ENCODE measurements around the gene INSL6.
"Not testable (repeated sequence)": the region's sequence is repeated elsewhere in the genome, so short reads cannot be mapped to it uniquely, and the experiment has no call there.

DNA sequence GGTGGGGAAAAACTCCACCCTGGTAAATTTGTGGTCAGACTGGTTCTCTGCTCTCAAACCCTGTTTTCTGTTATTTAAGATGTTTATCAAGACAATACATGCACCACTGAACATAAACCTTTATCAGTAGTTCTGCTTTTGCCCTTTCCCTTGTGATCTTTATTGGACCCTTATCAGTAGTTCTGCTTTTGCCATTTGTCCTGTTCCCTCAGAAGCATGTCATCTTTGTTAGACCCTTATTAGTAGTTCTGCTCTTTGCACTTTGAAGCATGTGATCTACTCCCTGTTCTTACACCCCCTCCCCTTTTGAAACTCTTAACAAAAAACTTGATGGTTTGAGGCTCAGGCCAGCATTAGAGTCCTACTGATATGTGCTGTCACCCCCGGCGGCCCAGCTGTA is 4.8 kb downstream of the INSL6 start:
- not testable (repeated sequence) for TF ChIP-seq EZH2 (IDR thresholded peaks at IDR 0.05; ENCODE audit: borderline replicate concordance, low read length)
- TF ChIP-seq, protein P1, sequence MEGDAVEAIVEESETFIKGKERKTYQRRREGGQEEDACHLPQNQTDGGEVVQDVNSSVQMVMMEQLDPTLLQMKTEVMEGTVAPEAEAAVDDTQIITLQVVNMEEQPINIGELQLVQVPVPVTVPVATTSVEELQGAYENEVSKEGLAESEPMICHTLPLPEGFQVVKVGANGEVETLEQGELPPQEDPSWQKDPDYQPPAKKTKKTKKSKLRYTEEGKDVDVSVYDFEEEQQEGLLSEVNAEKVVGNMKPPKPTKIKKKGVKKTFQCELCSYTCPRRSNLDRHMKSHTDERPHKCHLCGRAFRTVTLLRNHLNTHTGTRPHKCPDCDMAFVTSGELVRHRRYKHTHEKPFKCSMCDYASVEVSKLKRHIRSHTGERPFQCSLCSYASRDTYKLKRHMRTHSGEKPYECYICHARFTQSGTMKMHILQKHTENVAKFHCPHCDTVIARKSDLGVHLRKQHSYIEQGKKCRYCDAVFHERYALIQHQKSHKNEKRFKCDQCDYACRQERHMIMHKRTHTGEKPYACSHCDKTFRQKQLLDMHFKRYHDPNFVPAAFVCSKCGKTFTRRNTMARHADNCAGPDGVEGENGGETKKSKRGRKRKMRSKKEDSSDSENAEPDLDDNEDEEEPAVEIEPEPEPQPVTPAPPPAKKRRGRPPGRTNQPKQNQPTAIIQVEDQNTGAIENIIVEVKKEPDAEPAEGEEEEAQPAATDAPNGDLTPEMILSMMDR (conservative IDR thresholded peaks at IDR 0.05 in 1 of 2, IDR thresholded peaks at IDR 0.05 in 1 of 2; ENCODE audit: extremely low read depth in 1 of 2, insufficient read depth in 1 of 2, low read depth in 1 of 2, low read length in 2 of 2) = not testable (repeated sequence)
